AG04450 (cell line): ENCODE measurements around the gene GZMH. TPM values are rescaled to one million over a fixed set of nuclear protein-coding genes. Genes with fewer than 3 reads are reported as not detected.

ENCODE experiments used
- CTCF ChIA-PET: fragments of 300-600, 350-600 bp; formaldehyde crosslinking; extraction: SDS; loops from one replicate; lab custom pipeline; 2022; ENCODE audit warnings: antibody characterized with exemption, inconsistent platforms; lab: Charles Lee
- POLR2A ChIA-PET: fragments of 350-600 bp; formaldehyde crosslinking; extraction: SDS; loops from one replicate; lab custom pipeline; 2021; ENCODE audit warnings: antibody characterized with exemption, inconsistent platforms; lab: Yijun Ruan, JAX
- DNase-seq: peaks from one replicate; pipeline ENCODE4 v3.0.0-alpha.2; 2011; ENCODE audit warnings: low read depth, low spot score
- H3K27ac ChIP-seq: one replicate; pipeline ENCODE4 v1.5.1; 2012; ENCODE audit warnings: low read depth, low read length, control low read depth
- H3K27me3 ChIP-seq: one replicate; pipeline ENCODE4 v1.6.0; 2012; ENCODE audit warnings: low read length; ENCODE audit not compliant: control insufficient read depth, insufficient read depth
- H3K4me3 ChIP-seq: 2 replicates; pipeline ENCODE4 v1.5.1; 2011; ENCODE audit warnings: mild to moderate bottlenecking, low read depth, low read length, control low read depth
- H3K9me3 ChIP-seq: 2 replicates; pipeline ENCODE4 v1.5.1; 2012; ENCODE audit warnings: low read length; ENCODE audit not compliant: control insufficient read depth, insufficient read depth
- CTCF ChIP-seq: IDR thresholded peaks from 2 replicates; pipeline ENCODE4 v1.5.1; 2011; ENCODE audit warnings: low read depth, low read length, control low read depth, inconsistent platforms
- polyA plus RNA-seq: library from polyadenylated mRNA; depleted of rRNA; stranded (reverse); fragments of >200 nt; gene quantifications from 2 replicates; pipeline ENCODE4 v1.2.3, GENCODE V29; 2011

Gene GZMH
- polyA plus RNA-seq, 1 experiment, result not detected

GRCh38 chr14:24607635-24608514 lies 1.6 kb downstream of the GZMH start:
- no peak for DNase-seq
- Histone ChIP-seq H3K27me3 (no peaks in the 10 kb centered on the region), H3K27ac (no peak overlapping the region), H3K4me3 (no peak overlapping the region), H3K9me3 (peaks cover 5% of the 10 kb centered on the region)
- TF ChIP-seq CTCF, result no peak
- CTCF ChIA-PET, result no interaction called here
- POLR2A ChIA-PET, result no interaction called here

- CTCF ChIA-PET, result no interaction called here
- no peak for TF ChIP-seq CTCF
These were observed 2.4 kb downstream of the GZMH start for GRCh38 chr14:24607081-24607480.

GRCh38 chr14:24606297-24606696 lies 3.2 kb downstream of the GZMH start:
- H3K4me3 ChIP-seq, result no peak overlapping the region
- H3K9me3 ChIP-seq, result peaks cover 5% of the 10 kb centered on the region
- no peak for TF ChIP-seq CTCF
- ChIA-PET POLR2A (no interaction called here), CTCF (no interaction called here)
- no peaks in the 10 kb centered on the region for H3K27me3 ChIP-seq
- no peak overlapping the region for H3K27ac ChIP-seq
- no peak for DNase-seq

More at GRCh38 chr14:24607081-24607480, 2.4 kb downstream of the GZMH start:
- Histone ChIP-seq H3K4me3 (no peak overlapping the region), H3K27me3 (no peaks in the 10 kb centered on the region), H3K9me3 (peaks cover 5% of the 10 kb centered on the region), H3K27ac (no peak overlapping the region)
- POLR2A ChIA-PET, result no interaction called here
- no peak for DNase-seq

GRCh38 chr14:24605435-24606190 lies 3.9 kb downstream of the GZMH start:
- ChIA-PET POLR2A (no interaction called here), CTCF (no interaction called here)
- Histone ChIP-seq H3K9me3 (peaks cover 11% of the 10 kb centered on the region), H3K27me3 (no peaks in the 10 kb centered on the region), H3K27ac (no peak overlapping the region), H3K4me3 (no peak overlapping the region)
- DNase-seq, result no peak
- TF ChIP-seq CTCF, result peak; percentile 52

- H3K9me3 ChIP-seq, result peaks cover 13% of the 10 kb centered on the region
- POLR2A ChIA-PET, result no interaction called here
- CTCF ChIA-PET, result no interaction called here
- no peak for TF ChIP-seq CTCF
- H3K27me3 ChIP-seq, result no peaks in the 10 kb centered on the region
- H3K4me3 ChIP-seq, result no peak overlapping the region
- H3K27ac ChIP-seq, result no peak overlapping the region
- DNase-seq, result no peak
These were observed 12.1 kb downstream of the GZMH start for GRCh38 chr14:24597403-24597802.
